GM18868 (cell line): ENCODE results near the gene YIPF2.

Experiments
- ATAC-seq: cut with Tn5 transposase; IDR thresholded peaks from one replicate; pipeline ENCODE4 v1.9.1; 2021; ENCODE audit warnings: mild to moderate bottlenecking, moderate library complexity; ENCODE audit not compliant: unreplicated experiment

Gene YIPF2

DNA sequence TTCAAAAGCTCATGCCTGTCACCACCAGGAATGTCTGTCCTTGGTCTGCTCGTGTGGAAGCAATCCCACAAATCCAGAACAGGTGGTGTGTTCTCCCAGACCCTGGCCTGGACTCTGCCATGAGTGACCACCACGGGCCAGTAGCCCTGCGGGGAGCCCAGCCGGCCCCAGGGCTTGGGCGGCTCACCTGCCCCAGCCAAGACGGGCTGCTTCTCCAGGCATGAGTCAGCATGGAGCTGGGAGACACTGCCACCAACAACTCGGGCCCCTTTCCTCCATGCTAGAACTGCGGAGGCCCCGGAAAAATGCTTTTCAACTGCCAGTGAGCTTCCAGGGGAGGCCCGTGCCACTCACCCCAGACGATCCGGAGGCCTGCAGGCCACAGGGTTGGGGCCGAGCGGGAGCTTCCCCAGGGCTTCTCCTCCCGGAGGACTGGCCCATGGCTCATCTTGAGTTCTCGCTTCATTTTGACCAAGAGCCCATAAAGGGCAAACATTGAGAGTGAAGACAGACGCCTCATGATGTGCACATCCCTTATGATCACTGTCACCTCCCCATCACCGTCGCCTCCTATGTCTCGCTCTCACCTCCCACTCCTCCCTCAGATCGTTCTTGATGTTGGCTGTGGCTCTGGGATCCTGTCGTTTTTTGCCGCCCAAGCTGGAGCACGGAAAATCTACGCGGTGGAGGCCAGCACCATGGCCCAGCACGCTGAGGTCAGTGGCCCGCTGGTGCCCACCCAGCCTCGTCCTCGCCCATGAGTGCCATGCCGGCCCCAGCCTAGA lies 16.7 kb downstream of the YIPF2 start:
- no peak for ATAC-seq

DNA sequence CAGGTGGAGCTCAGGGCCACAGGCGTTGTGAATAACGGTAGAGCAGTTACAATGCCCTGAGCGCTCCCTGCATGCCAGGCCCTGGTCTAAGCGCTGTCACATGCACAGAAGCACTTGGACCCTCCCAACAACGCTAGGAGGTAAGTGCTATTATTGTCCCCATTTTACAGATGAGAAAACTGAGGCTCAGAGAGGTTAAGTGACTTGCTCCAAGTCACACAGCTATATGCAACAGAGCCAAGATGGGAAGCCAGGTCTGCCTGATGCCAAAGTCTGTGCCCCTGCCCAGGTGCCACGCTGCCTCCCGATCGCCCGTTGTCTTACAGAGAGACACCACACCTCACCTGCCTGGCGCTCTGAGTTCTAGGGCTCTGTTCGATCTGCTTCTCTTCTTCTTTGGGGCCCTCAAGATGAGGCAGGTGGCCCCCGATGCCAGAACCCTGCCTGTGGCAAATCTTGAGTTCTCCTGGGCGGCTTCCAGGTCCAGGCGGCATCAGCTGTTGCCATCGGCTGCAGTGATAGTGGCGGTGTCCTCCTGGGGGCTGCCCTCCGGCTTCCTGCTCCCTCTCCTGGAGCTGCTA lies 20.0 kb downstream of the YIPF2 start:
- no peak for ATAC-seq

DNA sequence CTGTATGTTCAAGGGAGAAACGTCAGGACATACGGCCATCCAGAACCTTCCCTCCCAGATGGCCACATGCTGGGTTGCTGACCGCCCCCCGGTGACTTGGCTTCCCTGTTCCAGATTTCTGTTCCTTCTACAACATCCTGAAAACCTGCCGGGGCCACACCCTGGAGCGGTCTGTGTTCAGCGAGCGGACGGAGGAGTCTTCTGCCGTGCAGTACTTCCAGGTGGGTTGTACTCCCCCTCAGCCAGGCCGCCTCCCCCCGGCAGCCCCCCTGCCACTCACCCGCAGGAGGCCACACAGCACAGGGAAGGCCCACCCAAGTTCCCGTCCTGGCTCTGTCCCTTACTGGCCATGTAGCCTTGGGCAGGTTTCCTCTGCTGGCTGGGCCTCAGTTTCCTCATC lies 20.5 kb downstream of the YIPF2 start:
- ATAC-seq, result no peak

DNA sequence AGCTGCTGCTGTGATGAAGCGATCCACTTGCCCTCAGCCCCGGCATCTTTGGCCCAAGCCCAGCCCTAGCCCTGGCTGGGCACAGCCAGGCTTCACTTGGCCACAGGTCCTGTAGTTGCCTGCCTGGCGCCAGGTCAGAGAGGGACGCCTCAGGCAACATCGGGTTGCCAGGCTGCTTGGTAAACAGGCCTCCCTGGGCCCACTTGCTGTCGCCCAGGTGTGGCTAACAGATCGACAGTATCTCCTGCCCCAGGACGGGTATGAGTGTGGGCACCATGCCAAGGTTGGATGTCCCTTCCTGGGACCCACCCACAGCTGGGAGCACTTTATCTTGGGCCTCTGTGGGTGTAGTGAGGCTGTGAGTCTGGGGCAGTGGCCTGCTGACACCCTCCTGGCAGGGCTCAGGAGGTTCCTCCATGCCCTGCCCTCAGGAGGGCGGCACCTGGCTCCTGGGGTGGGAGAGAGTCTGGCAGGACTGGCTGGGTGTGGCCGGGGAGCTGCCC lies 29.2 kb downstream of the YIPF2 start:
- ATAC-seq, result no peak

DNA sequence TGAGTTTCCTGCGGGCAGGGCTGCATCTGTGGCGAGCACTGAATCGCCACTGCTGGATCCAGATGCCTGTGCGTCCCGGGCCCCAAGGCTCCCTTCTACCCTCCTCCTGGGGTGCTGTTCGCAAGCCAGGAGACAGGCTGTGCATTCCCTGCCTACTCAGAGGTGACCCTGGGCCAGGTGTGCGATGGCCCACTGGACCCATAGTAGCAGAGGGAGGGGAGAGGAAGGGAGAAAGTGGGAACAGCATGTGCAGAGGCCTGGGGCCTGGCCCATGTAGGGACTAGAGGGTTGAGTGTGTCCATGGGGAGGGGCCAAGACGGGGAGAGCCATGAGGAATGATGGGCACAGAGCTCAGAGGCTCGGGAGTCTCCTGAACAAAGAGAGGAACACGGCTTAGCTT lies 29.8 kb downstream of the YIPF2 start:
- ATAC-seq, result no peak

DNA sequence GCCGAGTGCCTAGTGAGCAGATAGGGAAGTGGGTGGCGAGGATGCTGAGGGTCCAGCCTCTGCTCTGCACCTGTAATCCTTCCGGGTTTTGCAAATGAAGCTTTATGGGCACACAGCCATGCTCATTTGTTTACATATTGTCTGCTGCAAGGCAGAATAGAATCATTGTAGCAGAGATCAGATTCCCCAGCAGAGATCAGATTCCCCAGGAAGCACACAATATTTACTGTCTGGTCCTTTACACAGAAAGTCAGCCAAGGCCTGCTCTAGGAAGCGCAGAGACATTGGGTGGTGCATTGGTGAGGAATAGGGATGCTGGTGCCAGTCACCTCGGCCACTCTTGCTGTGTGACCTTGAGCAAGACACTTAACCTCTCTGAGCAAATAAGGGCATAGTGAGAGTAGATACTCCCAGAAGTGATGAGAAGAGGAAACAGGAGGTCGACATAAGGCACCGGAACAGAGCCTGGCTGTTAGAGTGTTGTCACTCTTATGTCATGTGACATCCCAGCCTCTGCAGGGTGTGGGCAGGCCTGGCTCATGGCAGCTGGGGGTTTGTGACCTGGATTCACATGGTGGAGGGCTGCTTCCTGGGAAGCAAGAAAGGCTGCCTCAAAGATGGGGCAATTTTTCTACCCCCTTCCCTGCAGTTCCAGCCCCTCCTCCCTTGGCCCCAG lies 31.4 kb downstream of the YIPF2 start:
- no peak for ATAC-seq

DNA sequence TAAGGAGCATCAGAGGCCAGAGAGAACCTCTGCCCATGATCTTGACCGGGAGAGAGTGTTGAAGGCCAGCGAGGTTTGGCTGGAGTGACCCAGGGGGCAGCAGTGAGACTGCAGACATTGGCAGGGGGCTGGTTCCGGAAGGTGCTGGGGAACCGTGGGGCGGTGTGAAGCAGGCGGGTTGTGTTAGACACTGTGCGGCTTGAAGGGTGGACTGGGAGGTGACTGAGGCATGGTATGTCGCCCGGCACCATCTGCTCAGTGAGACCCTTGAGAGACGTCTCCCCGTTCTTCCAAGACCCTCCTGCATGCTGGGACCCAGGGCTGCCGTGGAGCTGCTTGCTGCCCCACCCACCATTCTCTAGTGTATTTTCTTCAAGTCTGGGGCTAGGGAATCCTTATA lies 32.5 kb downstream of the YIPF2 start:
- no peak for ATAC-seq

DNA sequence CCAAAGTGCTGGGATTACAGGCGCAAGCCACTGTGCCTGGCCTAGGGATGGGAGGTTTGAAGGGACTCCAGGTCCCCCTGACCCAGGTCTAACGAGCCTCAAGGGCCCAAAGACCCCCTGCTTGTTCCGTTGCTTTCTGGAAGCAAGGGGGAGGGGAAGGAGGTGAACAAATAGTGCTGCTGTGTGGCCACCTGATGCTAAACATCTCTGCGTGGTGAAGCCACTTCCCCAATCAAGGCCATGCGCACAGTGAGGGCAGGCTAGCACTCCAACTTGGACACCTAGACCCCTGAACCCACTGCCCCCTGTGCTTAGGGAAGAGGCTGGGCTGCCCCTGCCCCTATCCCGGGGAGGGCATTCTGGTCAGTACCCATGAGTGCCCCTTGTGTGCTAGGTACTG lies 33.1 kb downstream of the YIPF2 start:
- ATAC-seq, result no peak

DNA sequence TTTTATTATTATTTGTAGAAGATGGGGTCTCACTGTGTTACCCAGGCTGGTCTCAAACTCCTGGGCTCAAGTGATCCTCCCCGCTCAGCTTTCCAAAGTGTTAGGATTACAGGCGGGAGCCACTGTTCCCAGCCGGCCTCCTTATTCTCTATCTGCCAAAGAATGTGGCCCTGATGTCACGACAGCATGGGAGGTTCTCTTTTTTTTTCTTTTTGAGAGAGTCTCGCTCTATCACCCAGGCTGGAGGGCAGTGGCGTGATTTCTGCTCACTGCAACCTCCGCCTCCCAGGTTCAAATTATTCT lies 33.6 kb downstream of the YIPF2 start:
- no peak for ATAC-seq

DNA sequence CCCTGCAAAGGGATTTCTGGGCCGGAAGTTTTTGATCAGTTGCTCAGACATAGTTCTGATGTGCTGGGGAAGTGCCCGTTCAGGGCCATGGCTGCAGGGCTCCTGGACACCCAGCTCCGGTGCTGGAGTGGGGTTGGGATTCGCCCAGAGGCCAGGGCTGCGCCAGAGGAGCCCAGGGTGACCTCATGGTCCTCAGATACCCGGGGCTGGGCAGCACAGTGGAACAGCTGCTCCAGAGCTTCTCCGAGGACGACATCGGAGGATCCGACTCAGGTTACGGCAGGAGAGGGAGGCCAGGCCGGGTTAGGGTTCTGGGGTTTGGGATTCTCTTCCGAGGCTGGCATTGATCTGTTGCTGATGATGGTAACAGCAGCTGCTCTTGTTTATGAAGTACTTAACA lies 36.2 kb downstream of the YIPF2 start:
- ATAC-seq, result no peak

DNA sequence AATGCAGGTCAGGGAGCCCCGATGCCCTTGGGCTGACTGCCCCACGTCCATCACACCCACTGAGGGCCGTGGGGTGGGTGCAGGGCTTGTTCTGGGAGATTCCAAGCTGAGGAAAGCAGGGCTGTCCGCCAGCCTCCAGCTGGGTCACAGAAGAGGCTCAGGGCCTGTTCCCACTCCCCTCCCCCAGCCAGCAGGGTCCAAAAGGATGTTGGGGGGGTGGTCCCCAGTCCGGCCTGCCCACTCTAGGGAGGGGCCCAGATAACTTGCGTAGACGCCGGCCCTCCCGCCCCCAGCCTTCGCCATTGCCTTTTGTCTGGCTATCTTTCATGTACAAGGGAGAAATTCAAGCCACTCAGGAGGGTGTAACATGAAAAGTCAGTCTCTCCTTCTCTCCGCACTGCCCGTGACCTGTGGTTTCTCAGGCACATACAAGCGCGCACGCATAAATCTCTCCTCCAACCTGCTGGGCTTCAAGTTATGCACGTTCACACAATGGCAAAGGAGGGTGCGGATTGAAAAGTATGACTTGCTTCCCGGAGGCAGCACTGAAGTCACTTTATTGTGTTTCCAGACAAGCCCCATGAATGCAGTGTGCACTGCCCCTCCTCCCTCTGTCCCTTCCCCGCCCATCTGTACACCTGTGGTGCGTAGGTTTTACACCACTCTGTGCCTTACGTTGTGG lies 36.9 kb downstream of the YIPF2 start:
- no peak for ATAC-seq

DNA sequence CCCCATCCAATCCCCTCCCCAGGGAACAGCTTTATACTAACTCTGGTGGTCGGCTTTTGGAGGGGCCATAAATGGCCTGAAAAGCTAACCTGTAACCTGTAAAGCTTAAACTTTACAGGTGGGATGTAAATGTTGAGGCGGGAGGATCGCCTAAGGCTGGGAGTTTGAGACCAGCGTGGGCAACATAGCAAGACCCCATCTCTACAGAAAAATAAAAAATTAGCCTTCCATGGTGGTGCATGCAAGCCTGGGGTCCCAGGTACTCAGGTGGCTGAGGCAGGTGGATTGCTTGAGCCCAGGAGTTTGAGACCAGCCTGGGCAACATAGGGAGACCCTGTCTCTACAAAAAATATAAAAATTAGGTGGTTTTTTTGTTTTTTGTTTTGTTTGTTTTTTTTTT lies 38.6 kb downstream of the YIPF2 start:
- ATAC-seq, result no peak

DNA sequence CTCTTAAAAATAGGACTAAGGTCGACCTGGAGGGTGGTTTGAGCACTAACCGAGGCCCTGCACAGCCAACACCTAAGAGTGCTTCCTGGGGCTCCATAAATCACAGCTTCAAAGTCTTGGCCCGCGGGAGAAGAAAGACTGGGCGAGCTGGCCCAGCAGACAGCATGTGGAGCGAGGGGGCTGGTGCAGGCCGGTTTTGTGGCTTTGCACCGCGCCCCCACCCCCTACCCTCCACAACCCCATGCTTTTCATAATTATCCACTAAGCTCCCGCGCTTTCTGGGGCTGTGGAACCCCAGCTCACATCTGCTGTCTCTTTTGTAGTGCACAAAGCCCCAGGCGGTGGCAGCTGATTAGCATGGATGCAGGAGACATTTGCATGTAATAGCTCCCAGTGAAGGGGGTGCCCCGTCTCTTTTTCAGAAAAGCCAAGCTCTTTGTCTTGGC lies 40.0 kb downstream of the YIPF2 start:
- no peak for ATAC-seq

DNA sequence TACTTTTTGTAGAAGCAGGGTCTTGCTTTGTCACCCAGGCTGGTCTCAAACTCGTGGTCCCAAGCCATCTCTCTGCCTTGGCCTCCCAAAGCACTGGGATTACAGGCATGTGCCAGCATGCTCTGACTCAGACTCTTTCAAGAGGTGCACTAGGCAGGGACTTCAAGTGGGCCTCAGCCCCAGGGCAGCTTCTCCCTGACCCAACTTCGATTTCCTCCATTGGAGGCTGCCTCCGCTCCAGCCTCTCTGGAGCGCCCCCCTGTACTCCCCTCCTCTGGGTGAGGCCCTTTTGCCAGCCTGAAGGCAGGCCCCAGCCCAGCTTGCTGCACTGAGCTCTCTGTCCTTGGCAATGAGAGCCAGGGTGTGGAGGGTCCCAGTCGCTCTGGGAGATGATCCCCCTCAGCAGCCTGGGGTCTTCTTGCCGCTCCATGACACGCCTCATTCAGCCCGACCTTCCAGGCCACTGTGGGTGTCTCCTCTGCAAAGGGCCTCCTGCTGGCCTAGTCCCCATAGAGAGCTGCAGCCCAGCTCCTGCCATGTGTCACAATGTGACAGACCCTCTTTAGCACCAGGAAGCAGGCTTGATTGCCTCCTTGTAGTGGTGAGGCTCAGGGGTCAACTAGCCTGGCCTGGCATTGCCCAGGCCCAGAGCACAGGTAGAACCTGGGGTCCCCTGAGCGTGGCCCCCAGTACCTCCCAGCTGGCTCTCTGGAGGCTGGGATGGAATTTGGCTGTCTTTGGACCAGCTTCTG lies 40.6 kb downstream of the YIPF2 start:
- ATAC-seq, result no peak

DNA sequence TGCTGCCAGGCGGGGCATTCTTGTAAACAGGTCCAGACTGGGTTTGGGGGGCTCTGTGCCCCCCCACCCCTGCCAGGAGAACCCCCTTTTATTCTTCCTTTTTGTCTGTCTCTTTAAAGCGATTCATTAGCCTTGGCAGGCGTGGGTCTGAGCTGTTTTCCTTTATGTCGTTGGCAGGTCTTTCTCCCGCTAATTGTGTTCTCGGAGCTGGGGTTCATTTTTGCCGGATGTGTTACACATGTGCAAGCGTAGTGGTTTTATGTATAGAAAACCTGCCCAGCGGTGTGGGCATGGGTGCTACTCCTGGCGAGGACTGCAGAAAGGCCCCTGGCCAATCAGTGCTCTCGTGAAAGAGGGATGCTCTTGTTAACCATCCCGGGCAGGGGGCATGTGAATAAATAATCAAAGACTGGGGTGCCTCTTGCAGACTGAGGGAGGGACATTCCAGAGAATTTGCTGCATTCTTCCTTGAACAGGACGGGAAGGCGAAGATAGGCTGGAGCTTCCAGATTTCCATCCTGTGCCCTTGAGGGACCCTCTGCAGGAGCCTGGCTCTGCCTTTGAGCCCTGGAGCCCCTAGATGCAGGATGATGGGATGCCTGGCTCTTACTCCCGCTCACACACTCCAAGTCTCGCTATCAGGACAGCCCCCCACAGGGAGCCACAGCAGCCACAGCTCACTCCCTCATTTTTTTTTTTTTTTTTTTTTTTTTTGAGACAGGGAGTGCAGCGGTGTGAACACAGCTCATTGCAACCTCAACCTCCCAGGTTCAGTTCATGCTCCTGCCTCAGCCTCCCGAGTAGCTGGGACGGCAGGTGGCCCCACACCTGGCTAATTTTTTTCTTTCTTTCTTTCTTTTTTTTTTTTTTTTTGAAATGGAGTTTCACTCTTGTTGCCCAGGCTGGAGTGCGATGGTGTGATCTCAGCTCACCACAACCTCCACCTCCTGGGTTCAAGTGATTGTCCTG lies 43.0 kb downstream of the YIPF2 start:
- ATAC-seq, result no peak

DNA sequence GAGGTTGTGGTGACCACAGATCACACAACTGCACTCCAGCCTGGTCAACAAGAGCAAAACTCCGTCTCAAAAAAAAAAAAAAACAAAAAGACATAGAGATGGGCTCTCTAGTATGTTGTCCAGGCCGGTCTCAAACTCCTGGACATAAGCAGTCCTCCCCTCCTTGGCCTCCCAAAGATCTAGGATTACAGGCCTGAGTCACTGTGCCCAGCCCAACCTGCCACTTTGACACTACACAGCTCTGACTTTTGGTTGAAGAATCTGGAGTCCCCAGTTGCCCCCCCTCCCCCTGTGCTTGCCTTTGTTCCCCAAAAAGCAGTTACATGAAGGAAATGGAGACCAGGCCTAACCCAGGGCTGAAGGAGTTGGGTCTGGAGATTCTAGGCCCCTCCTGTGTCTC lies 44.2 kb downstream of the YIPF2 start:
- no peak for ATAC-seq

DNA sequence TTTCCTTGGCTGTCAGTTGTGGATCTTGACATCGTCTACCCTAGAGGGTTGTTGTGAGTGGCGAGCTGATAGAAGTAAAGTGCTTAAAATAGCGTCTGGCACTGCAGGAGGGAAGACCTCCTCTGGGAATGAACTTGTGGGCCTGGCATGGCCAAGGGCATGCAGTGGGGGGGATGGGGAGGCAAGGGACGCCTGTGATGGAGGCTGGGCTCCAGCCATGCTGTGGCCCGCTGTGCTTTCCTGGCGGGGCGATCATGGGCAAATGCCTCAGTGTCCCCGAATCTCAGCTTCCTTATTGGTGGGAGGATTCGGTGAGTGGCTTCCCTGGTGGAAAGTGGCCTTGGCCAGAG lies 46.4 kb downstream of the YIPF2 start:
- no peak for ATAC-seq

DNA sequence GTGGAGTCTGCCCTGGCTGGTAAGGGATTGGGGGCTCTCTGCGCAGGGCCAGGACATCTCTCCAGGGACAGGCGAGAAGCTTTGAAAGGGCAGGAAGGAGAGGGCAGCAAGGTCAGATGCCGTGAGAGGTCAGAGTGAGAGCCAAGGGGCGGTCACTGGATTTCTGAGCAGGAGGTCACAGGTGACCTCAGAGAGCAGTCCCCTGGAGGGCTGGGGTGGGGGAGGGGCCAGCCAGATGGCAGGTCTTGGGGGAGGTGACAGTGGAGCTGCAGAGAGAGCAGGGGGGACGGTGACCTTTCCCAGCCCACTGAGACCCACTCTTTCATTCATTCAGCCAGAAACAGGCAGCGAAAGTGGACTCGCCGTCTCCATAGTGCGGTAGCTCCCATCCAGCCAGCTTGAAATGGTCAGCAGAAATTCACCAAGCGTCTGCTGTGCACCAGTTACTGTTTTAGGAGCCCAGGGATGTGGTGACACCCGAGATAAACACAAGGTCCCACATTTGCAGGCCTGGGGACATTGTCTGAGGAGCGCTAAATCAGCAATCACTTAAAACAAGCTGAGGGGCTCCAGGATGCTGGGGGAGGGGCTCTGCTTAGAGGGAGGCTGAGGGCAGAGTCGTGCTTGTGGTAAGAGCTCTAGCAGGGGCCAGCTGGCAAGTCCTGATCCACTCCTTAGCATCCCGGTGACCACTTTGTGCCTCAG lies 46.9 kb downstream of the YIPF2 start:
- no peak for ATAC-seq

DNA sequence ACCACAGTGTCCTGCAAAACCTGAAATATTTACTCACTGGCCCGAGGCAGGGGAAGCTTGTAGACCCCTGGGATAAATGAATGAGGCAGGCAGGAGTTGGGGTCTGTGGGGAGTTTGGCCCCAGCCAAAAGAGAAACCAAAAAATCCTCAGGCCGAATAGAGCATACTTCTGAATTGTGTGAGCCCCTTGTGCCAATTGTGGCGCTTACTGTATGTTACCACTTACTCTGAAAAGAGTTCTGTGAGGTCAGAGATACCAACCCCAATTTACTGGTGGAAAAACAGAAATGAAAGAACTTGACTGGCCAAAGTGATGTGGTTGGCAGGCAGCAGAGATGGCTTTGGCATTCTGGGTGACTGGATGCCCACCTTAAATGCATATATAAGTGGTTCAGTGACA lies 50.2 kb downstream of the YIPF2 start:
- no peak for ATAC-seq
